LoVo (cell line): Measurements from ENCODE around the gene LRP2BP.

Experiments used
- DNase-seq: peaks from one replicate; pipeline ENCODE4 v3.0.0-alpha.2; 2016; ENCODE audit warnings: low spot score

LRP2BP gene

GRCh38 chr4:185361872-185362271 is 33.9 kb downstream of the LRP2BP start:
- DNase-seq, result no peak

GRCh38 chr4:185359767-185360446 is 35.8 kb downstream of the LRP2BP start:
- DNase-seq, result no peak

GRCh38 chr4:185358959-185359358 is 36.8 kb downstream of the LRP2BP start:
- no peak for DNase-seq

- DNase-seq, result no peak
Measured at GRCh38 chr4:185358514-185358913, 37.2 kb downstream of the LRP2BP start.

- DNase-seq, result no peak
Measured at GRCh38 chr4:185357733-185358440, 37.8 kb downstream of the LRP2BP start.

- DNase-seq, result no peak
Measured at GRCh38 chr4:185357211-185357610, 38.5 kb downstream of the LRP2BP start.

GRCh38 chr4:185352741-185353140 is 43.0 kb downstream of the LRP2BP start:
- DNase-seq, result no peak

GRCh38 chr4:185352202-185352601 is 43.5 kb downstream of the LRP2BP start:
- DNase-seq, result no peak

GRCh38 chr4:185351691-185352090 is 44.0 kb downstream of the LRP2BP start:
- DNase-seq, result no peak

GRCh38 chr4:185346975-185347601 is 48.6 kb downstream of the LRP2BP start:
- DNase-seq, result no peak

- no peak for DNase-seq
Measured at GRCh38 chr4:185344743-185345538, 50.8 kb downstream of the LRP2BP start.

GRCh38 chr4:185343726-185344581 is 51.8 kb downstream of the LRP2BP start:
- DNase-seq, result no peak

- DNase-seq, result no peak
Measured at GRCh38 chr4:185341841-185342240, 53.9 kb downstream of the LRP2BP start.

GRCh38 chr4:185341377-185341776 is 54.3 kb downstream of the LRP2BP start:
- no peak for DNase-seq

GRCh38 chr4:185339941-185340340 is 55.8 kb downstream of the LRP2BP start:
- no peak for DNase-seq

- no peak for DNase-seq
Measured at GRCh38 chr4:185335579-185335978, 60.1 kb downstream of the LRP2BP start.

GRCh38 chr4:185334326-185334725 is 61.4 kb downstream of the LRP2BP start:
- DNase-seq, result no peak

GRCh38 chr4:185332575-185333464 is 62.9 kb downstream of the LRP2BP start:
- DNase-seq, result no peak

GRCh38 chr4:185329879-185330510 is 65.7 kb downstream of the LRP2BP start:
- DNase-seq, result peak; percentile 16

- DNase-seq, result no peak
Measured at GRCh38 chr4:185328586-185328985, 67.1 kb downstream of the LRP2BP start.
